ENCODE measurements around the gene MUC6. TPM values are rescaled to one million over a fixed set of nuclear protein-coding genes. Genes with fewer than 3 reads are reported as not detected.

MUC6 gene
- polyA plus RNA-seq, 1 of the 3 experiments (the other 2 are of a cell fraction): not detected

DNA sequence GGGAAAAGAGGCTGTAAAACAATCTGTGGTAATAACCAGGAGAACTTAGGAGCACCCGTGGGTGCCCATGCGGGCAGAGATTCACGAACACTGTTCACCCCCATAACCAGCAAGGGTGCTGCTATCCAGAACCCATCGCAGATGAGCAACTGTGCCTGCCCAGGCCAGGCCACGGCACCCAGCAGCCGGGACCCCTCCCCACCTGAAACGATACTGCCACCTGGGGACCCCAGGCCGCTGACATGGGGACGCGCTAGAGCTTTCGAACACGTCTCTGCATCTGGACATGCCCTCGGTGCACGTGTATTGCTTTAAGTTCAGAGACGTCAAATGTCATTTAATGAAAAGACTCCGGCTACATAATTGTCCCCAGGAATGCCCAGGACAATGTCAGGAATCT is 23.9 kb upstream of the MUC6 start:
- H3K79me2 ChIP-seq (ENCODE audit: insufficient read depth): no peaks in the 10 kb centered on the region
- no peaks in the 10 kb centered on the region for H3K36me3 ChIP-seq (replicated peaks in 1 of 2; ENCODE audit: control insufficient read depth in 1 of 2, insufficient read depth in 2 of 2, low read length in 1 of 2)
- H3K4me3 ChIP-seq (ENCODE audit: low read depth in 2 of 2, low read length in 1 of 2): no peak overlapping the region
- no peaks in the 10 kb centered on the region for H3F3A ChIP-seq (replicated peaks; ENCODE audit: insufficient read depth)
- H3K4me2 ChIP-seq: no peak overlapping the region
- H3K9me3 ChIP-seq: no peaks in the 10 kb centered on the region
- 64% methylated on average over 13 of the region's 16 CpGs for WGBS (ENCODE audit: low lambda C conversion rate)
- no peaks in the 10 kb centered on the region for H3K4me1 ChIP-seq (ENCODE audit: control insufficient read depth in 1 of 2, insufficient read depth in 2 of 2, low read depth in 1 of 2, low read length in 1 of 2)
- DNase-seq: no peak
- TF ChIP-seq RFX5 (IDR thresholded peaks at IDR 0.05; ENCODE audit: low read length): no peak
- TF ChIP-seq EZH2phosphoT487 (IDR thresholded peaks at IDR 0.05; ENCODE audit: borderline replicate concordance, low read depth): no peak
- TF ChIP-seq, protein P1, sequence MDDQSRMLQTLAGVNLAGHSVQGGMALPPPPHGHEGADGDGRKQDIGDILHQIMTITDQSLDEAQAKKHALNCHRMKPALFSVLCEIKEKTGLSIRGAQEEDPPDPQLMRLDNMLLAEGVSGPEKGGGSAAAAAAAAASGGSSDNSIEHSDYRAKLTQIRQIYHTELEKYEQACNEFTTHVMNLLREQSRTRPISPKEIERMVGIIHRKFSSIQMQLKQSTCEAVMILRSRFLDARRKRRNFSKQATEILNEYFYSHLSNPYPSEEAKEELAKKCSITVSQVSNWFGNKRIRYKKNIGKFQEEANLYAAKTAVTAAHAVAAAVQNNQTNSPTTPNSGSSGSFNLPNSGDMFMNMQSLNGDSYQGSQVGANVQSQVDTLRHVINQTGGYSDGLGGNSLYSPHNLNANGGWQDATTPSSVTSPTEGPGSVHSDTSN (IDR thresholded peaks at IDR 0.05): no peak
- H2AFZ ChIP-seq (ENCODE audit: low read depth): no peak overlapping the region
- no peaks in the 10 kb centered on the region for H4K20me1 ChIP-seq (ENCODE audit: insufficient read depth)
- H3K9me2 ChIP-seq: no peaks in the 10 kb centered on the region
- no peak overlapping the region for H3K9ac ChIP-seq
- POLR2A ChIA-PET: no interaction called here
- CTCF ChIA-PET: interaction anchor here (1.3 to 3.6 kb wide), 2 partner anchors 9 to 457 kb away, joined by 3 to 16 read pairs; no protein-coding TSS in a partner anchor
- no peak overlapping the region for H3K27ac ChIP-seq (ENCODE audit: low read depth in 2 of 2, low read length in 1 of 2)
- no peaks in the 10 kb centered on the region for H3K27me3 ChIP-seq (ENCODE audit: insufficient read depth)

DNA sequence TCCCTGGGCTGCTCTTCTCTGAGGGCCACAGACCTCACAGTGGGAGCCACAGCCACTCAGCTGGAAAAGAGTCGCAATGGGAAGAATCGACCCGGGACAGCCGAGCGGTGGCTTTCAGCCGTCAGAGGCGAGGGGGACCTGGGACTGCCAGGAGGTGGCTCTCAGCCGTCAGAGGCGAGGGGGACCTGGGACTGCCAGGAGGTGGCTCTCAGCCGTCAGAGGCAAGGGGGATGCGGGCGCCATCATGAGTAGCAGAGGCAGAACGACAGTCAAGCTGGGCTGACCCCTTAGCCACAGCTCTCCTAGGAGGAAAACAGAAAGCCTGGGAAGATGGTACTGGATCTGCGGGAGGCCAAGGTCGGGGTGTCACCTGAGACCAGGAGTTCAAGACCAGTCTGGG is 23.2 kb upstream of the MUC6 start:
- Histone ChIP-seq H3F3A (replicated peaks; ENCODE audit: insufficient read depth) (no peaks in the 10 kb centered on the region), H3K36me3 (replicated peaks in 1 of 2; ENCODE audit: control insufficient read depth in 1 of 2, insufficient read depth in 2 of 2, low read length in 1 of 2) (no peaks in the 10 kb centered on the region), H4K20me1 (ENCODE audit: insufficient read depth) (no peaks in the 10 kb centered on the region), H3K4me1 (ENCODE audit: control insufficient read depth in 1 of 2, insufficient read depth in 2 of 2, low read depth in 1 of 2, low read length in 1 of 2) (peaks cover 0 to 1% of the 10 kb centered on the region in 2 experiments; a peak in 1 of 4 replicates), H3K4me3 (ENCODE audit: low read depth in 2 of 2, low read length in 1 of 2) (no peak overlapping the region), H3K9me3 (no peaks in the 10 kb centered on the region), H3K27ac (ENCODE audit: low read depth in 2 of 2, low read length in 1 of 2) (no peak overlapping the region), H3K9me2 (no peaks in the 10 kb centered on the region), H2AFZ (ENCODE audit: low read depth) (no peak overlapping the region), H3K4me2 (no peak overlapping the region), H3K79me2 (ENCODE audit: insufficient read depth) (no peaks in the 10 kb centered on the region), H3K9ac (no peak overlapping the region), H3K27me3 (ENCODE audit: insufficient read depth) (no peaks in the 10 kb centered on the region)
- TF ChIP-seq CHD2 (IDR thresholded peaks at IDR 0.05; ENCODE audit: low read length, partially characterized antibody) (no peak), RCOR1 (IDR thresholded peaks at IDR 0.05; ENCODE audit: low read length) (no peak), NFIC (IDR thresholded peaks at IDR 0.05; ENCODE audit: borderline replicate concordance) (no peak), JUND (IDR thresholded peaks at IDR 0.05) (no peak), MXI1 (IDR thresholded peaks at IDR 0.05; ENCODE audit: low read depth, low read length) (no peak), RXRA (IDR thresholded peaks at IDR 0.05; ENCODE audit: borderline replicate concordance, low read depth) (no peak), FOXM1 (IDR thresholded peaks at IDR 0.05; ENCODE audit: low read depth) (no peak), EZH2phosphoT487 (IDR thresholded peaks at IDR 0.05; ENCODE audit: borderline replicate concordance, low read depth) (no peak), TAF1 (IDR thresholded peaks at IDR 0.05; ENCODE audit: borderline replicate concordance, low read depth, low read length) (no peak), RAD21 (IDR thresholded peaks at IDR 0.05; ENCODE audit: low read length) (no peak), POLR2AphosphoS5 (IDR thresholded peaks at IDR 0.05; ENCODE audit: low read depth, low read length) (no peak), SIN3A (IDR thresholded peaks at IDR 0.05; ENCODE audit: borderline replicate concordance, low read depth, low read length) (no peak)
- TF ChIP-seq, protein P1 (IDR thresholded peaks at IDR 0.05): no peak
- TF ChIP-seq, protein P2, sequence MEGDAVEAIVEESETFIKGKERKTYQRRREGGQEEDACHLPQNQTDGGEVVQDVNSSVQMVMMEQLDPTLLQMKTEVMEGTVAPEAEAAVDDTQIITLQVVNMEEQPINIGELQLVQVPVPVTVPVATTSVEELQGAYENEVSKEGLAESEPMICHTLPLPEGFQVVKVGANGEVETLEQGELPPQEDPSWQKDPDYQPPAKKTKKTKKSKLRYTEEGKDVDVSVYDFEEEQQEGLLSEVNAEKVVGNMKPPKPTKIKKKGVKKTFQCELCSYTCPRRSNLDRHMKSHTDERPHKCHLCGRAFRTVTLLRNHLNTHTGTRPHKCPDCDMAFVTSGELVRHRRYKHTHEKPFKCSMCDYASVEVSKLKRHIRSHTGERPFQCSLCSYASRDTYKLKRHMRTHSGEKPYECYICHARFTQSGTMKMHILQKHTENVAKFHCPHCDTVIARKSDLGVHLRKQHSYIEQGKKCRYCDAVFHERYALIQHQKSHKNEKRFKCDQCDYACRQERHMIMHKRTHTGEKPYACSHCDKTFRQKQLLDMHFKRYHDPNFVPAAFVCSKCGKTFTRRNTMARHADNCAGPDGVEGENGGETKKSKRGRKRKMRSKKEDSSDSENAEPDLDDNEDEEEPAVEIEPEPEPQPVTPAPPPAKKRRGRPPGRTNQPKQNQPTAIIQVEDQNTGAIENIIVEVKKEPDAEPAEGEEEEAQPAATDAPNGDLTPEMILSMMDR (IDR thresholded peaks at IDR 0.05): no peak
- TF ChIP-seq, protein P3, sequence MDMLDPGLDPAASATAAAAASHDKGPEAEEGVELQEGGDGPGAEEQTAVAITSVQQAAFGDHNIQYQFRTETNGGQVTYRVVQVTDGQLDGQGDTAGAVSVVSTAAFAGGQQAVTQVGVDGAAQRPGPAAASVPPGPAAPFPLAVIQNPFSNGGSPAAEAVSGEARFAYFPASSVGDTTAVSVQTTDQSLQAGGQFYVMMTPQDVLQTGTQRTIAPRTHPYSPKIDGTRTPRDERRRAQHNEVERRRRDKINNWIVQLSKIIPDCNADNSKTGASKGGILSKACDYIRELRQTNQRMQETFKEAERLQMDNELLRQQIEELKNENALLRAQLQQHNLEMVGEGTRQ (IDR thresholded peaks at IDR 0.05; ENCODE audit: borderline replicate concordance, low read depth, low read length): no peak
- TF ChIP-seq, protein P4, sequence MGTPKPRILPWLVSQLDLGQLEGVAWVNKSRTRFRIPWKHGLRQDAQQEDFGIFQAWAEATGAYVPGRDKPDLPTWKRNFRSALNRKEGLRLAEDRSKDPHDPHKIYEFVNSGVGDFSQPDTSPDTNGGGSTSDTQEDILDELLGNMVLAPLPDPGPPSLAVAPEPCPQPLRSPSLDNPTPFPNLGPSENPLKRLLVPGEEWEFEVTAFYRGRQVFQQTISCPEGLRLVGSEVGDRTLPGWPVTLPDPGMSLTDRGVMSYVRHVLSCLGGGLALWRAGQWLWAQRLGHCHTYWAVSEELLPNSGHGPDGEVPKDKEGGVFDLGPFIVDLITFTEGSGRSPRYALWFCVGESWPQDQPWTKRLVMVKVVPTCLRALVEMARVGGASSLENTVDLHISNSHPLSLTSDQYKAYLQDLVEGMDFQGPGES (IDR thresholded peaks at IDR 0.05; ENCODE audit: low read depth, low read length): no peak
- ChIA-PET CTCF (interaction anchor here (1.3 to 3.6 kb wide), 2 partner anchors 9 to 458 kb away, joined by 3 to 16 read pairs; no protein-coding TSS in a partner anchor), POLR2A (no interaction called here)
- DNase-seq: no peak
- WGBS (ENCODE audit: low lambda C conversion rate): 75% methylated on average over 13 of the region's 15 CpGs

All from SK-N-SH (cell line).